ENCODE data around the gene POLR1C. TPM values are rescaled to one million over a fixed set of nuclear protein-coding genes. Genes with fewer than 3 reads are reported as not detected.
A peak's percentile ranks its signal among the peaks of the same experiment; 100 is the strongest.

The POLR1C gene
- total and polyA plus RNA-seq, 3 donors from 2014 or later = 35.0 to 41.3 (median 37.7) TPM

- H3K27ac ChIP-seq = no peak overlapping the region
Observed at GRCh38 chr6:43504756-43505593, 11.9 kb upstream of the POLR1C start.

GRCh38 chr6:43505718-43506117, 11.2 kb upstream of the POLR1C start:
- Histone ChIP-seq H3K27ac (no peak overlapping the region), H3K9me3 (no peaks in the 10 kb centered on the region), H3K4me3 (no peak overlapping the region), H3K27me3 (no peaks in the 10 kb centered on the region), H3K36me3 (ENCODE audit: low read depth, missing control alignments) (no peaks in the 10 kb centered on the region), H3K4me1 (peaks cover 14% of the 10 kb centered on the region)
- 50 to 55% methylated on average over 1 to 5 of the region's 6 CpGs for WGBS, 2 donors
- TF ChIP-seq CTCF (IDR thresholded peaks at IDR 0.05) = no peak
- TF ChIP-seq POLR2A (IDR thresholded peaks at IDR 0.05) = no peak
- no peak for DNase-seq
- intact Hi-C loops (cut with DNase I; ENCODE audit: low total_unique reads) = loop anchor here (10.0 kb wide), 1 partner anchor 51 kb away; the partner anchor contains the start of gene DLK2

More at GRCh38 chr6:43504756-43505593, 11.9 kb upstream of the POLR1C start:
- intact Hi-C loops (cut with DNase I; ENCODE audit: low total_unique reads) = loop anchor here (10.0 kb wide), 1 partner anchor 50 kb away; the partner anchor contains the start of gene DLK2
- no peak for TF ChIP-seq CTCF (IDR thresholded peaks at IDR 0.05)
- TF ChIP-seq POLR2A (IDR thresholded peaks at IDR 0.05) = no peak
- DNase-seq = no peak
- Histone ChIP-seq H3K4me3 (no peak overlapping the region), H3K27me3 (no peaks in the 10 kb centered on the region), H3K9me3 (no peaks in the 10 kb centered on the region), H3K4me1 (peaks cover 10% of the 10 kb centered on the region), H3K36me3 (ENCODE audit: low read depth, missing control alignments) (no peaks in the 10 kb centered on the region)
- 89 to 92% methylated on average over 8 to 26 of the region's 26 CpGs for WGBS, 2 donors

- Histone ChIP-seq H3K27me3 (no peaks in the 10 kb centered on the region), H3K36me3 (ENCODE audit: low read depth, missing control alignments) (no peaks in the 10 kb centered on the region), H3K9me3 (no peaks in the 10 kb centered on the region), H3K4me1 (peaks cover 16% of the 10 kb centered on the region), H3K4me3 (no peak overlapping the region), H3K27ac (no peak overlapping the region)
- intact Hi-C loops (cut with DNase I; ENCODE audit: low total_unique reads) = loop anchor here (10.0 kb wide), 1 partner anchor 51 kb away; the partner anchor contains the start of gene DLK2
- WGBS, 2 donors = 73 to 88% methylated on average over 3 of the region's 3 CpGs
- DNase-seq = no peak
- TF ChIP-seq POLR2A (IDR thresholded peaks at IDR 0.05) = no peak
- no peak for TF ChIP-seq CTCF (IDR thresholded peaks at IDR 0.05)
Observed at GRCh38 chr6:43506171-43506570, 10.7 kb upstream of the POLR1C start.

- H3K9me3 ChIP-seq = no peaks in the 10 kb centered on the region
- H3K36me3 ChIP-seq (ENCODE audit: low read depth, missing control alignments) = no peaks in the 10 kb centered on the region
- peak; percentile 87 for DNase-seq
- intact Hi-C loops (cut with DNase I; ENCODE audit: low total_unique reads) = loop anchor here (10.0 kb wide), 1 partner anchor 52 kb away; the partner anchor contains the start of gene DLK2
- no peak overlapping the region for H3K4me3 ChIP-seq
- peak; percentile 85 to 99 (median 88) for TF ChIP-seq CTCF (IDR thresholded peaks at IDR 0.05)
- no peak for TF ChIP-seq POLR2A (IDR thresholded peaks at IDR 0.05)
- WGBS, 2 donors = 30 to 37% methylated on average over 14 of the region's 14 CpGs
- no peak overlapping the region for H3K27ac ChIP-seq
- peaks cover 16% of the 10 kb centered on the region for H3K4me1 ChIP-seq
- no peaks in the 10 kb centered on the region for H3K27me3 ChIP-seq
Observed at GRCh38 chr6:43506667-43507471, 10.0 kb upstream of the POLR1C start.
